SU-DHL-6 (cell line): Measurements from ENCODE around the gene PLA2G4E.

Experiments used
- H2AFZ ChIP-seq: fragments of 200-600 bp; sonication (generic); 2 replicates; pipeline ENCODE4 v1.6.1; 2014; ENCODE audit warnings: low read depth, mild to moderate bottlenecking, moderate library complexity, mixed read lengths, antibody characterized with exemption, low read length; ENCODE audit not compliant: severe bottlenecking
- H3F3A ChIP-seq: fragments of 200-600 bp; shearing (Covaris generic); 2 replicates; pipeline ENCODE4 v1.6.0; 2016; ENCODE audit warnings: antibody characterized with exemption, mild to moderate bottlenecking; ENCODE audit not compliant: insufficient read depth
- H3K27ac ChIP-seq: fragments of 200-600 bp; sonication (generic); 2 replicates; pipeline ENCODE4 v1.5.1; 2016; ENCODE audit warnings: low read depth, mild to moderate bottlenecking, low read length, moderate library complexity, mixed read lengths
- H3K27me3 ChIP-seq: fragments of 200-600 bp; sonication (generic), shearing (Covaris generic); 2 replicates; pipeline ENCODE4 v1.6.0; 2014; ENCODE audit warnings: mild to moderate bottlenecking, low read length
- H3K36me3 ChIP-seq: fragments of 200-600 bp; sonication (generic); 2 replicates; pipeline ENCODE4 v1.6.1; 2014; ENCODE audit warnings: mild to moderate bottlenecking, low read length, mixed read lengths
- H3K4me2 ChIP-seq: fragments of 300-600, 200-600 bp; shearing (Covaris generic), sonication (generic); 2 replicates; pipeline ENCODE4 v1.6.0; 2014; ENCODE audit warnings: low read length, low read depth, mild to moderate bottlenecking; ENCODE audit not compliant: poor library complexity, severe bottlenecking
- H3K4me3 ChIP-seq: fragments of 200-600 bp; sonication (generic); 2 replicates; pipeline ENCODE4 v1.5.1; 2014; ENCODE audit warnings: antibody characterized with exemption, low read length, mild to moderate bottlenecking, mixed read lengths; ENCODE audit not compliant: insufficient read depth, poor library complexity, severe bottlenecking
- H3K79me2 ChIP-seq: fragments of 200-600 bp; sonication (generic); 2 replicates; pipeline ENCODE4 v1.6.1; 2014; ENCODE audit warnings: mild to moderate bottlenecking, low read length, moderate library complexity; ENCODE audit not compliant: insufficient read depth
- H3K9ac ChIP-seq: fragments of 200-600 bp; sonication (generic); 2 replicates; pipeline ENCODE4 v1.7.0; 2014; ENCODE audit warnings: mild to moderate bottlenecking, low read length
- H3K9me2 ChIP-seq: fragments of 200-600 bp; sonication (generic); replicated peaks from 2 replicates; pipeline ENCODE4 v1.6.1; 2014; ENCODE audit warnings: low read length; ENCODE audit not compliant: insufficient read depth
- H3K9me3 ChIP-seq: fragments of 200-600 bp; sonication (generic); 2 replicates; pipeline ENCODE4 v1.6.1; 2014; ENCODE audit warnings: low read length, mixed read lengths; ENCODE audit not compliant: insufficient read depth
- H4K20me1 ChIP-seq: fragments of 200-600 bp; sonication (generic); 2 replicates; pipeline ENCODE4 v1.6.1; 2014; ENCODE audit warnings: low read depth, mild to moderate bottlenecking, antibody characterized with exemption, low read length, moderate library complexity, mixed read lengths
- EZH2phosphoT487 ChIP-seq: fragments of 200-600 bp; sonication (generic), shearing (Covaris generic); conservative IDR thresholded peaks from 2 replicates; pipeline ENCODE4 v1.6.1; 2018; ENCODE audit warnings: mild to moderate bottlenecking, antibody characterized with exemption, low read length, moderate library complexity, mixed read lengths
- TF ChIP-seq, protein P1 (sequence below): fragments of 200-600 bp; sonication (generic); IDR thresholded peaks from one replicate; pipeline ENCODE4 v1.5.1; 2017; ENCODE audit warnings: antibody characterized with exemption, mild to moderate bottlenecking, low read length, moderate library complexity; ENCODE audit not compliant: insufficient read depth, poor library complexity, severe bottlenecking

PLA2G4E gene

DNA sequence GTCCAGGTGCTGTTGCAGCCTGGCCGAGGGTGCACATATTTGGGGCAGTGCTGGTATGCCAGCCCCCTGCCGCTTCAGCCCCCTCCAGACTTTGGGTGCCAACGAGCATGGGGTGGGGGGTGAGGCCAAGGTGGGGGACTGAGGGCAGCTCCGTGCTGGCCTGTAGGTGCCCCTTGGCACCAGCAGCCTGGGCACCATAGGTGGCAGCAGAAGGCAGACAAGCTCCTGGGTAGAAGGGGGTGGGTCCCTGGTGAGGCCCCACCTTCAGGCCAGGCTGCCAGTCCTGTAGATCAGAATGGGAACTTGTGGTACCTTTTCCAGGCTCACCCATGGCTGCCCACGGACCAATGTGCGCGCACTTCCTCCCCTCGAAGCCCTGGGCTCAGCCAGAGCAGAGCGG lies 16.1 kb upstream of the PLA2G4E start:
- no peak overlapping the region for H3K9ac ChIP-seq
- no peaks in the 10 kb centered on the region for H3K9me3 ChIP-seq
- H3K27me3 ChIP-seq = no peaks in the 10 kb centered on the region
- no peaks in the 10 kb centered on the region for H3K79me2 ChIP-seq
- H2AFZ ChIP-seq = no peak overlapping the region
- H3F3A ChIP-seq = no peaks in the 10 kb centered on the region
- H3K27ac ChIP-seq = no peak overlapping the region
- no peak overlapping the region for H3K4me3 ChIP-seq
- TF ChIP-seq EZH2phosphoT487 = no peak
- TF ChIP-seq, protein P1, sequence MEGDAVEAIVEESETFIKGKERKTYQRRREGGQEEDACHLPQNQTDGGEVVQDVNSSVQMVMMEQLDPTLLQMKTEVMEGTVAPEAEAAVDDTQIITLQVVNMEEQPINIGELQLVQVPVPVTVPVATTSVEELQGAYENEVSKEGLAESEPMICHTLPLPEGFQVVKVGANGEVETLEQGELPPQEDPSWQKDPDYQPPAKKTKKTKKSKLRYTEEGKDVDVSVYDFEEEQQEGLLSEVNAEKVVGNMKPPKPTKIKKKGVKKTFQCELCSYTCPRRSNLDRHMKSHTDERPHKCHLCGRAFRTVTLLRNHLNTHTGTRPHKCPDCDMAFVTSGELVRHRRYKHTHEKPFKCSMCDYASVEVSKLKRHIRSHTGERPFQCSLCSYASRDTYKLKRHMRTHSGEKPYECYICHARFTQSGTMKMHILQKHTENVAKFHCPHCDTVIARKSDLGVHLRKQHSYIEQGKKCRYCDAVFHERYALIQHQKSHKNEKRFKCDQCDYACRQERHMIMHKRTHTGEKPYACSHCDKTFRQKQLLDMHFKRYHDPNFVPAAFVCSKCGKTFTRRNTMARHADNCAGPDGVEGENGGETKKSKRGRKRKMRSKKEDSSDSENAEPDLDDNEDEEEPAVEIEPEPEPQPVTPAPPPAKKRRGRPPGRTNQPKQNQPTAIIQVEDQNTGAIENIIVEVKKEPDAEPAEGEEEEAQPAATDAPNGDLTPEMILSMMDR = no peak
- H3K4me2 ChIP-seq = no peak overlapping the region
- H3K36me3 ChIP-seq = no peaks in the 10 kb centered on the region
- no peaks in the 10 kb centered on the region for H4K20me1 ChIP-seq
- H3K9me2 ChIP-seq = no peaks in the 10 kb centered on the region

DNA sequence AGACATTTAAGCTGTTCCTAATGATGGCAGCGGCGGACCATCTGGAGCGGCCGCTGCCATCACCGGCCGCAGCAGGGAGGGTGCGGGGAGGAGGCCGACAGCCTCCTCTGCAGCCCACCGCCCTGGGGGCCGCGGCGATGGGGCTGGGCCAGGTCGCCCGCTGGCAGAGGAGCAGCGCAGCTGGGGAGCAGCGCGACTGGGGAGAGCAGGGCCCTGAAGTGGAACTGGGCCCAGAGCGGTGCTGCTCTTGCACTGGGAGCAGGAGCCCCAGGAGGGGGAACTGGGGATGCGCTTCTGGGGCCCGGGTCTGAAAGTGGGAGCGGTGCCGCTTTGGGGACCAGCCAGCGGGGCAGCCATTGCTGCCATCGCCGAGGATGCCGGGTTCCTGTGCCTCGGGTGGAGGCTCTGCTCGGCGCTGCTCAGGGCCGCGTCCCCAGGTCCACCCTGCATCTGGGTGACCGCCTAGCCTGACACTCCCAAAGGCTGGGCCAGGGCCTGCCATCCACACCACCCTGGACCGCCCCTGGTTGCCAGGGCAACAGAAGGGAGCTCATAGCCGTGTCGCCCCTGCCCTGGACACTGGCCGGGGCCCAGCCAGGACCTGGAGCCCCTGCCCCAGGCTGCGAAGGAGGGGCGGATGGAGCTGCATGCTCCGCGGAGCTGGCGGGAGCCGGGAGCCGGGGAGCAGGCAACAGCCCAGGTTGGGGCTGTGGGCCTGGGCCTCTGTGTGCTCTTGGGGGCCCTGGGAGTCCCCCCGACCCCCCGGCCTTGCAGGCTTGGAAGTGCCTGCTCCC lies 15.5 kb upstream of the PLA2G4E start:
- H3K27me3 ChIP-seq = no peaks in the 10 kb centered on the region
- no peaks in the 10 kb centered on the region for H3K9me2 ChIP-seq
- no peak overlapping the region for H3K9ac ChIP-seq
- peak overlapping the region; percentile 30 for H3K4me2 ChIP-seq
- H3K27ac ChIP-seq = no peak overlapping the region
- no peaks in the 10 kb centered on the region for H3K9me3 ChIP-seq
- H3F3A ChIP-seq = no peaks in the 10 kb centered on the region
- H3K36me3 ChIP-seq = no peaks in the 10 kb centered on the region
- H3K79me2 ChIP-seq = no peaks in the 10 kb centered on the region
- TF ChIP-seq, protein P1 = no peak
- no peak for TF ChIP-seq EZH2phosphoT487
- H4K20me1 ChIP-seq = no peaks in the 10 kb centered on the region
- no peak overlapping the region for H3K4me3 ChIP-seq
- no peak overlapping the region for H2AFZ ChIP-seq

DNA sequence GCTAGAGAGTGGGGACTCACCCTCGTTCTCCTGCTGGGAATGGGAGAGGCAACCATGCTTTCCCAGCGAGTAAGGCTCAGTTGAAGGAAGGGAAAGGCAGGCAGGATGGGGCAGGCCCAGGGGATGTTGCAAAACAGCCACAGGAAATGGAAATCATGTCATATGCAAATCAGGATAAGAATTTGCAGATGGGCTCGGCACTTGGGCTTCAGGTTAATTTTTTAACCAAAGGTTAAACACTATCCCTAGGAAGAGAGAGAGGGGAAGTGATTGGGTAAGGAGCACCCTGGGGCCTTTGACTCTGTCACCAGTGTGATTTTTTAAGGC lies 14.6 kb upstream of the PLA2G4E start:
- no peak overlapping the region for H3K4me3 ChIP-seq
- H3K27me3 ChIP-seq = no peaks in the 10 kb centered on the region
- no peak overlapping the region for H3K27ac ChIP-seq
- H3K9me2 ChIP-seq = no peaks in the 10 kb centered on the region
- TF ChIP-seq, protein P1 = no peak
- no peak for TF ChIP-seq EZH2phosphoT487
- no peak overlapping the region for H3K9ac ChIP-seq
- no peaks in the 10 kb centered on the region for H4K20me1 ChIP-seq
- peak overlapping the region; percentile 30 for H3K4me2 ChIP-seq
- H2AFZ ChIP-seq = no peak overlapping the region
- no peaks in the 10 kb centered on the region for H3K36me3 ChIP-seq
- no peaks in the 10 kb centered on the region for H3K79me2 ChIP-seq
- no peaks in the 10 kb centered on the region for H3F3A ChIP-seq
- H3K9me3 ChIP-seq = no peaks in the 10 kb centered on the region
